ENCODE data around the gene SPECC1. TPM values are rescaled to one million over a fixed set of nuclear protein-coding genes. Genes with fewer than 3 reads are reported as not detected.
"Not testable (repeated sequence)": the region's sequence is repeated elsewhere in the genome, so short reads cannot be mapped to it uniquely, and the experiment has no call there.

SPECC1 gene
- total RNA-seq, 1 donor from 2014 or later, result 6.3 TPM

GRCh38 chr17:20008242-20009051 lies 712 bp upstream of the SPECC1 start:
- intact Hi-C loops (cut with micrococcal nuclease), result loop anchor here (1.0 kb wide), 1 partner anchor 31 kb away; the partner anchor contains the start of gene AKAP10

- intact Hi-C loops (cut with micrococcal nuclease), result loop anchor here (1.0 kb wide), 1 partner anchor 32 kb away; the partner anchor contains the start of gene AKAP10
Observed at GRCh38 chr17:20009052-20009301, 182 bp upstream of the SPECC1 start.

- intact Hi-C loops (cut with micrococcal nuclease), result no loop called here
Observed at GRCh38 chr17:20010099-20010863, 1.1 kb downstream of the SPECC1 start.

GRCh38 chr17:20010936-20011335 lies 1.8 kb downstream of the SPECC1 start:
- intact Hi-C loops (cut with micrococcal nuclease), result no loop called here

GRCh38 chr17:20012017-20012536 lies 2.9 kb downstream of the SPECC1 start:
- intact Hi-C loops (cut with micrococcal nuclease), result no loop called here

- intact Hi-C loops (cut with micrococcal nuclease), result not testable (repeated sequence)
Observed at GRCh38 chr17:20016475-20016992, 7.4 kb downstream of the SPECC1 start.

- intact Hi-C loops (cut with micrococcal nuclease), result no loop called here
Observed at GRCh38 chr17:20022701-20023100, 13.5 kb downstream of the SPECC1 start.

- intact Hi-C loops (cut with micrococcal nuclease), result no loop called here
Observed at GRCh38 chr17:20026960-20027359, 17.8 kb downstream of the SPECC1 start.

GRCh38 chr17:20028443-20028842 lies 19.3 kb downstream of the SPECC1 start:
- intact Hi-C loops (cut with micrococcal nuclease), result no loop called here

GRCh38 chr17:20032636-20033035 lies 23.5 kb downstream of the SPECC1 start:
- intact Hi-C loops (cut with micrococcal nuclease), result no loop called here

- intact Hi-C loops (cut with micrococcal nuclease), result no loop called here
Observed at GRCh38 chr17:20033415-20033814, 24.3 kb downstream of the SPECC1 start.

GRCh38 chr17:20035501-20035900 lies 26.3 kb downstream of the SPECC1 start:
- intact Hi-C loops (cut with micrococcal nuclease), result no loop called here

- intact Hi-C loops (cut with micrococcal nuclease), result not testable (repeated sequence)
Observed at GRCh38 chr17:20037286-20037685, 28.1 kb downstream of the SPECC1 start.

- intact Hi-C loops (cut with micrococcal nuclease), result no loop called here
Observed at GRCh38 chr17:20039037-20039436, 29.9 kb downstream of the SPECC1 start.

GRCh38 chr17:20040216-20040615 lies 31.1 kb downstream of the SPECC1 start:
- intact Hi-C loops (cut with micrococcal nuclease), result no loop called here

GRCh38 chr17:20043021-20043420 lies 33.9 kb downstream of the SPECC1 start:
- intact Hi-C loops (cut with micrococcal nuclease), result no loop called here

- intact Hi-C loops (cut with micrococcal nuclease), result no loop called here
Observed at GRCh38 chr17:20045476-20045875, 36.3 kb downstream of the SPECC1 start.

- intact Hi-C loops (cut with micrococcal nuclease), result no loop called here
Observed at GRCh38 chr17:20046629-20047028, 37.5 kb downstream of the SPECC1 start.

- intact Hi-C loops (cut with micrococcal nuclease), result no loop called here
Observed at GRCh38 chr17:20051624-20052023, 42.5 kb downstream of the SPECC1 start.

- intact Hi-C loops (cut with micrococcal nuclease), result no loop called here
Observed at GRCh38 chr17:20053361-20053964, 44.3 kb downstream of the SPECC1 start.

GRCh38 chr17:20059728-20060188 lies 50.6 kb downstream of the SPECC1 start:
- intact Hi-C loops (cut with micrococcal nuclease), result no loop called here

Data from T-helper 2 cell treated with Interferon-gamma antibody and Interleukin-4, amounts not matched to agents 100 ng/mL and 5 ng/mL, for 36 hours (primary cell).